Measurements from ENCODE around the gene KRTCAP3. TPM values are rescaled to one million over a fixed set of nuclear protein-coding genes. Genes with fewer than 3 reads are reported as not detected.

KRTCAP3 gene, protein sequence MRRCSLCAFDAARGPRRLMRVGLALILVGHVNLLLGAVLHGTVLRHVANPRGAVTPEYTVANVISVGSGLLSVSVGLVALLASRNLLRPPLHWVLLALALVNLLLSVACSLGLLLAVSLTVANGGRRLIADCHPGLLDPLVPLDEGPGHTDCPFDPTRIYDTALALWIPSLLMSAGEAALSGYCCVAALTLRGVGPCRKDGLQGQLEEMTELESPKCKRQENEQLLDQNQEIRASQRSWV
- total RNA-seq = 100 to 1,000 TPM in 1 of 4 donors, 10 to 100 TPM in 3; 18.0 to 112 (median 47.8) TPM

DNA sequence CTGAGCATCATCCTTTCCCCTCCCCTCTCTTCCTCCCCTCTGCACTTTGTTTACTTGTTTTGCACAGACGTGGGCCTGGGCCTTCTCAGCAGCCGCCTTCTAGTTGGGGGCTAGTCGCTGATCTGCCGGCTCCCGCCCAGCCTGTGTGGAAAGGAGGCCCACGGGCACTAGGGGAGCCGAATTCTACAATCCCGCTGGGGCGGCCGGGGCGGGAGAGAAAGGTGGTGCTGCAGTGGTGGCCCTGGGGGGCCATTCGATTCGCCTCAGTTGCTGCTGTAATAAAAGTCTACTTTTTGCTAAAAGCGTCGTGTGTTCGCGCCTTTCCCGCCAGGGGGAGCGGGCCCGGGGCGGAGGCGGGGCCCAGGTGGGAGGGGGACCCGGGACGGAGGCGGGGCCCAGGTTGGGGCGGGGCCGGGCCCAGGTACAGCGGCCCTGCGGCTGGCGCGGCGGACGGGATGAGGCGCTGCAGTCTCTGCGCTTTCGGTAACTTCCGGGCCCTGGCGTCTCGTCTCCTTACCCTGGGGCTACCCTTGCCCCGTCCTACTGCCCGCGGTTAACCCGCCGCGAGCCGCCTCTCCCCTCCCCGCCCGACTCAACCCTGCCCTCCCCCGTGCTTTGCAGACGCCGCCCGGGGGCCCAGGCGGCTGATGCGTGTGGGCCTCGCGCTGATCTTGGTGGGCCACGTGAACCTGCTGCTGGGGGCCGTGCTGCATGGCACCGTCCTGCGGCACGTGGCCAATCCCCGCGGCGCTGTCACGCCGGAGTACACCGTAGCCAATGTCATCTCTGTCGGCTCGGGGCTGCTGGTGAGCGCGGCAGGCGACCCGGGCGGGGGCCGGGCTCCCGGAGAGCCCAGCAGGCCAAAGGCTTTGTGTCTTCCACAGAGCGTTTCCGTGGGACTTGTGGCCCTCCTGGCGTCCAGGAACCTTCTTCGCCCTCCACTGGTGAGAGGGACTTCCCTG is at the start of gene KRTCAP3:
KRTCAP3 (plus strand) TSS at position 424 of the 962 bp plus-strand sequence; CDS start at position 456, 32 bp downstream.
- H3K36me3 ChIP-seq = peaks cover 0 to 42% (median 21%) of the 10 kb centered on the region in 4 donors
- intact Hi-C loops (cut with DNase I; ENCODE audit: low total_unique reads) = no loop called here
- TF ChIP-seq POLR2AphosphoS5 (IDR thresholded peaks at IDR 0.05) (peak; percentile 33 to 77 (median 67)), POLR2A (IDR thresholded peaks at IDR 0.05) (peak; percentile 67), EP300 (IDR thresholded peaks at IDR 0.05; ENCODE audit: low read depth) (no peak)
- TF ChIP-seq, protein P1, sequence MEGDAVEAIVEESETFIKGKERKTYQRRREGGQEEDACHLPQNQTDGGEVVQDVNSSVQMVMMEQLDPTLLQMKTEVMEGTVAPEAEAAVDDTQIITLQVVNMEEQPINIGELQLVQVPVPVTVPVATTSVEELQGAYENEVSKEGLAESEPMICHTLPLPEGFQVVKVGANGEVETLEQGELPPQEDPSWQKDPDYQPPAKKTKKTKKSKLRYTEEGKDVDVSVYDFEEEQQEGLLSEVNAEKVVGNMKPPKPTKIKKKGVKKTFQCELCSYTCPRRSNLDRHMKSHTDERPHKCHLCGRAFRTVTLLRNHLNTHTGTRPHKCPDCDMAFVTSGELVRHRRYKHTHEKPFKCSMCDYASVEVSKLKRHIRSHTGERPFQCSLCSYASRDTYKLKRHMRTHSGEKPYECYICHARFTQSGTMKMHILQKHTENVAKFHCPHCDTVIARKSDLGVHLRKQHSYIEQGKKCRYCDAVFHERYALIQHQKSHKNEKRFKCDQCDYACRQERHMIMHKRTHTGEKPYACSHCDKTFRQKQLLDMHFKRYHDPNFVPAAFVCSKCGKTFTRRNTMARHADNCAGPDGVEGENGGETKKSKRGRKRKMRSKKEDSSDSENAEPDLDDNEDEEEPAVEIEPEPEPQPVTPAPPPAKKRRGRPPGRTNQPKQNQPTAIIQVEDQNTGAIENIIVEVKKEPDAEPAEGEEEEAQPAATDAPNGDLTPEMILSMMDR (IDR thresholded peaks at IDR 0.05) = peak; percentile 34 to 66 (median 55)
- H3K9me3 ChIP-seq = no peaks in the 10 kb centered on the region
- peak; percentile 84 for DNase-seq
- 51% methylated on average over 58 of the region's 80 CpGs; no CpG with 5 or more reads in 1 of the 2 donors for WGBS, 2 donors (ENCODE audit: low coverage in 1 of 2)
- H3K27me3 ChIP-seq = no peaks in the 10 kb centered on the region
- H3K4me3 ChIP-seq = peak within 1 kb of the TSS; percentile 7 to 53 (median 38)
- peaks cover 3 to 28% (median 14%) of the 10 kb centered on the region in 4 donors for H3K4me1 ChIP-seq
- in situ Hi-C loops (cut with MboI; ENCODE audit: low pct_ligation_motif_present in 1 of 4, low pct_unique_long_range_greater_than_20kb in 1 of 4, low sequenced_read_pairs in 3 of 4) = no loop called here
- H3K27ac ChIP-seq = peak within 1 kb of the TSS; percentile 71 to 85 (median 80)

DNA sequence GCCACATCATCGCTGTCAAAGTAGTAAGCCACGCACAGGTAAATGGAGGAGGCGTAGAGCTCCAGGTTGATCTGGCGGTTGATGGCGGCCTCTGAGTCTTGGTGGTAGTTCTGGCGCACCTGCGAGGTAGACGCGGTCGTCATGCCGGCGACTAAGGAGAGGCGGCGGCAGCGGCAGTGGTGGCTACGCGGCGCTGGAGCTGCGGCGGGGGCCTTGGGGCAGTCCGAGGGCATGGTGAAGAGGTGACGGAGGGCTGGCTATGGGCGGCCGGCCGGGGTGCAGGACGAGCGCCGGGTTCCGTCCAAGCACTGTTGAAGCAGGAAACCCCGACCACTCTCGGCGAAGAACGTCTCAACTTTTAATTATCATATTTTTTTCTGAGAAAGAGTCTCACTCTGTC is 49.0 kb upstream of the KRTCAP3 start:
- no peak overlapping the region for H3K27ac ChIP-seq
- 94 to 99% methylated on average over 13 to 33 of the region's 33 CpGs for WGBS, 2 donors (ENCODE audit: low coverage in 1 of 2)
- in situ Hi-C loops (cut with MboI; ENCODE audit: low pct_ligation_motif_present in 1 of 4, low pct_unique_long_range_greater_than_20kb in 1 of 4, low sequenced_read_pairs in 3 of 4) (no loop called here), intact Hi-C loops (cut with DNase I; ENCODE audit: low total_unique reads) (no loop called here)
- no peak overlapping the region for H3K4me3 ChIP-seq
- no peaks in the 10 kb centered on the region for H3K27me3 ChIP-seq
- no peak for DNase-seq
- TF ChIP-seq EP300 (IDR thresholded peaks at IDR 0.05; ENCODE audit: low read depth) (no peak), POLR2AphosphoS5 (IDR thresholded peaks at IDR 0.05) (no peak), POLR2A (IDR thresholded peaks at IDR 0.05) (no peak)
- TF ChIP-seq, protein P1 (IDR thresholded peaks at IDR 0.05) = no peak
- H3K4me1 ChIP-seq = peaks cover 0 to 3% (median 0%) of the 10 kb centered on the region in 4 donors
- H3K9me3 ChIP-seq = no peaks in the 10 kb centered on the region
- H3K36me3 ChIP-seq = no peaks in the 10 kb centered on the region

DNA sequence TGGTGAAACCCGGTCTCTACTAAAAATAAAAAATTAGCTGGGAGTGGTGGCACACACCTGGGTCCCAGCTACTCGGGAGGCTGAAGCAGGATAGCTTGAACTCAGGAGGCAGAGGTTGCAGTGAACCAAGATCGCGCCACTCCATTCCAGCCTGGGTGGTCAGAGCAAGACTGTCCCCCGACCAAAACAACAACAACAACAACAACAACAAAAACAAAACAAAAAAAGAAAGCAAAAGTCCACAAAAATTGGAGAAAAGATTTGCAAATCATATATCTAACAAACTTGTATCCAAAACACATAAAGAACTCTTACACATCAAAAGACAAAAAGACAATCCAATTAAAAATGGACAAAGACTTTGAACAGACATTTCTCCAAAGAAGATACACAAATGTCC is 43.2 kb upstream of the KRTCAP3 start:
- no peaks in the 10 kb centered on the region for H3K9me3 ChIP-seq
- WGBS, 2 donors (ENCODE audit: low coverage in 1 of 2) = 85 to 91% methylated on average over 5 of the region's 5 CpGs
- H3K27me3 ChIP-seq = no peaks in the 10 kb centered on the region
- no peak overlapping the region for H3K4me3 ChIP-seq
- in situ Hi-C loops (cut with MboI; ENCODE audit: low pct_ligation_motif_present in 1 of 4, low pct_unique_long_range_greater_than_20kb in 1 of 4, low sequenced_read_pairs in 3 of 4) = no loop called here
- no peak for DNase-seq
- H3K36me3 ChIP-seq = no peaks in the 10 kb centered on the region
- H3K4me1 ChIP-seq = peaks cover 0 to 3% (median 0%) of the 10 kb centered on the region in 4 donors
- intact Hi-C loops (cut with DNase I; ENCODE audit: low total_unique reads) = no loop called here
- no peak overlapping the region for H3K27ac ChIP-seq
- TF ChIP-seq POLR2AphosphoS5 (IDR thresholded peaks at IDR 0.05) = no peak
- no peak for TF ChIP-seq EP300 (IDR thresholded peaks at IDR 0.05; ENCODE audit: low read depth)
- TF ChIP-seq, protein P1 (IDR thresholded peaks at IDR 0.05) = no peak
- TF ChIP-seq POLR2A (IDR thresholded peaks at IDR 0.05) = no peak

Data from transverse colon (tissue), 4 donors.